T-helper 2 cell treated with Interferon-gamma antibody and Interleukin-4, amounts not matched to agents 100 ng/mL and 5 ng/mL, for 36 hours (primary cell): Measurements from ENCODE around the gene PPP1R18. TPM values are rescaled to one million over a fixed set of nuclear protein-coding genes. Genes with fewer than 3 reads are reported as not detected.

Experiments used
- intact Hi-C: fragments of 100-400 bp; cut with micrococcal nuclease; formaldehyde crosslinking; loops from one replicate; pipeline ENCODE4 v1.15.1; 2023
- total RNA-seq: library from RNA; stranded (reverse); gene quantifications from 2 replicates; pipeline ENCODE4 v1.2.3, GENCODE V29; 2022

PPP1R18 gene
- total RNA-seq, 1 donor from 2014 or later, result 247 TPM

DNA sequence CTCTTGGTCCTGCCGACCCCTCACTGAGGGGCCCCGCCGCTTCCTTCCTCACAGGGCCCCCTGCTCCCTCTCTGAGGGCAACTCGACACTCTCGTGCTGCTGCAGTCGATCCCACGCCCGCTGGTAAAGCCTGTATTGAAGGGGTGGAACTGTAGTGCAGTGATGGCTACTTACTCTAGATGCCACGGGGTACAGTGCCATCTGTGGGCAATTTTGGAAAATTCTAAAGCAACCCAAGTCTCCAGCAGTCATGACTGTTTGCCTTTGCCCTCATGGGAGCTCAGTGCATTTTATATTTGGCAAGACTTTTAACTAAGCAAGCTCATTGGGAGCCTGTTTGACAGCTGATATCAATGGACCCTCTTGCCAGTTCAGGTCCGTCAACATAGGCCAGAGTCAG is 46.0 kb downstream of the PPP1R18 start:
- intact Hi-C loops, result no loop called here

GRCh38 chr6:30635834-30636233 is 50.6 kb downstream of the PPP1R18 start:
- intact Hi-C loops, result no loop called here

- intact Hi-C loops, result loop anchor here (1.0 kb wide), 3 partner anchors 9 to 47 kb away; partner anchors contain the start of genes C6orf136, DHX16, MRPS18B and PPP1R10
Observed at GRCh38 chr6:30626484-30627366, 59.7 kb downstream of the PPP1R18 start, which contains the start of gene ATAT1. Gene ATAT1, plus strand, starts transcription at chr6:30626874.

Other genes starting within 250 kb of the PPP1R18 start
- gene HLA-E, start 197.1 kb downstream of the PPP1R18 start, total RNA-seq, result 483 and 485 TPM in 2 replicates
- 55.7 and 56.1 TPM in 2 replicates for gene GNL1, start 130.2 kb downstream of the PPP1R18 start, total RNA-seq
- 23.3 and 24.6 TPM in 2 replicates for gene PRR3, start 129.3 kb downstream of the PPP1R18 start, total RNA-seq
- 80.3 and 85.2 TPM in 2 replicates for gene ABCF1, start 115.2 kb downstream of the PPP1R18 start, total RNA-seq
- gene PPP1R10, start 69.4 kb downstream of the PPP1R18 start, total RNA-seq, result 100 and 106 TPM in 2 replicates
- gene MRPS18B, start 68.8 kb downstream of the PPP1R18 start, total RNA-seq, result 40.2 and 43.2 TPM in 2 replicates
- gene ATAT1, start 59.8 kb downstream of the PPP1R18 start, total RNA-seq, result 9.0 and 9.6 TPM in 2 replicates
- 20.1 and 26.0 TPM in 2 replicates for gene C6orf136, start 39.5 kb downstream of the PPP1R18 start, total RNA-seq
- 44.4 and 47.6 TPM in 2 replicates for gene DHX16, start 13.6 kb downstream of the PPP1R18 start, total RNA-seq
- gene NRM, start 4.3 kb upstream of the PPP1R18 start, total RNA-seq, result 33.5 and 35.1 TPM in 2 replicates
- gene MDC1, start 30.6 kb upstream of the PPP1R18 start, total RNA-seq, result 72.7 and 79.0 TPM in 2 replicates
- 1,315 and 1,323 TPM in 2 replicates for gene TUBB, start 33.7 kb upstream of the PPP1R18 start, total RNA-seq
- 126 and 132 TPM in 2 replicates for gene FLOT1, start 56.0 kb upstream of the PPP1R18 start, total RNA-seq
- 20.9 and 21.6 TPM in 2 replicates for gene IER3, start 57.9 kb upstream of the PPP1R18 start, total RNA-seq
- 6.6 and 8.7 TPM in 2 replicates for gene DDR1, start 197.9 kb upstream of the PPP1R18 start, total RNA-seq
- 29.8 and 32.1 TPM in 2 replicates for gene GTF2H4, start 221.6 kb upstream of the PPP1R18 start, total RNA-seq
- gene VARS2, start 227.6 kb upstream of the PPP1R18 start, total RNA-seq, result 40.4 and 42.1 TPM in 2 replicates
- gene SFTA2, start 245.5 kb upstream of the PPP1R18 start, total RNA-seq, result not detected in 2 replicates